HG03565 (cell line): ENCODE results near the gene SNURF.
"Not testable (repeated sequence)": the region's sequence is repeated elsewhere in the genome, so short reads cannot be mapped to it uniquely, and the experiment has no call there.

Experiments used
- ATAC-seq: cut with Tn5 transposase; IDR thresholded peaks from one replicate; pipeline ENCODE4 v1.9.1; 2021; ENCODE audit warnings: mild to moderate bottlenecking, moderate library complexity; ENCODE audit not compliant: unreplicated experiment

Gene SNURF, protein sequence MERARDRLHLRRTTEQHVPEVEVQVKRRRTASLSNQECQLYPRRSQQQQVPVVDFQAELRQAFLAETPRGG

DNA sequence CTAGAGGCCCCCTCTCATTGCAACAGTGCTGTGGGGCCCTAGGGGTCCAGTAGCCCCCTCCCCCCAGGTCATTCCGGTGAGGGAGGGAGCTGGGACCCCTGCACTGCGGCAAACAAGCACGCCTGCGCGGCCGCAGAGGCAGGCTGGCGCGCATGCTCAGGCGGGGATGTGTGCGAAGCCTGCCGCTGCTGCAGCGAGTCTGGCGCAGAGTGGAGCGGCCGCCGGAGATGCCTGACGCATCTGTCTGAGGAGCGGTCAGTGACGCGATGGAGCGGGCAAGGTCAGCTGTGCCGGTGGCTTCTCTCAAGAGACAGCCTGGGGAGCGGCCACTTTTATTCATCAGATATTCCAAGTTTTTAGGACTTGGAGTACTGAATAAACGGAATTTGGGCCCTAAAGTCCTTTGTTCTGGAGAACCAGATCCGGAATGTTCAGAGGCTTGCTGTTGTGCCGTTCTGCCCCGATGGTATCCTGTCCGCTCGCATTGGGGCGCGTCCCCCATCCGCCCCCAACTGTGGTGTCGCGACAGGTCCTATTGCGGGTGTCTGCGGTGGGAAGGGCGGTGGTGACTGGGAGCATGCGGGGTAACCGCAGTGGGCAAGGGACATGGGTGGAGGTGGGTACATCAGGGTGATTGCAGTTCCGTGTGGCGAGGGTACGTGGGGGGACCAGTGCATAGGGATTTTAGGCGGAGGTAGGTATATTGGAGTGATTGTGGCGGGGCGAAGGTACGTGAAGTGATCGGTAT lies at the start of gene SNURF, which contains the start of gene SNRPN:
Gene SNURF, plus strand, starts transcription at position 205 of the 748 bp plus-strand sequence. Its CDS starts 62 bp downstream, at position 267.
Gene SNRPN, plus strand, starts transcription at position 205 of the 748 bp plus-strand sequence. CDS start 19,467 bp downstream, outside the sequence.
- ATAC-seq = peak; percentile 74

DNA sequence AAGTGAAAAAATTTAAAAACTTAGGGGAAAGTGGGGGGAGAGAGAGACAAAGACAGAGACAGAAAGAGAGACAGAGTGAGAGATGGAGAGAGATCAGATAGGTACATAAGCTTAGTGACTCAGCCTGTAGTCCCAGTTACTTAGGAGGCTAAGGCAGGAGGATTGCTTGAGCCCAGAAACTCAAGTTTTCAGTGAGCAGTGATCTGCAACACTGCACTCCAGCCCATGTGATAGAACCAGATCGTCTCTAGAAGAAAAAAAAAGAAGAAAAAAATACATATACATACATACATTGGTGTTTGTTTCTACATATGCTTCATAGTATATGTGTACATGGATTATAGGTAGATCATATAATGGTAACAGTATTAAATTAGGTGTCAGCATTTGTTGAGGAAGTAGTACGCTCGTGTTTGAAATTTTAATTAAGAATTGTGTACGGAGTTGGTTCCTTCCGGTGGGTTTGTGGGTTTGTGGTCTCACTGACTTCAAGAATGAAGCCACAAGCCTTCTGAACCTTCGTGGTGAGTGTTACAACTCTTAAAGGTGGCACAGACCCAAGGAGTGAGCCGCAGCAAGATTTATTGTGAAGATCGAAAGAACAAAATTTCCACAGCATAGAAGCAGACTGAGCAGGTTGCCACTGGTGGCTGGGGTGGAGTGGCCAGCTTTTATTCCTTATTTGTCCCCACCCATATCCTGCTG lies 38.3 kb upstream of the SNURF start:
- no peak for ATAC-seq

DNA sequence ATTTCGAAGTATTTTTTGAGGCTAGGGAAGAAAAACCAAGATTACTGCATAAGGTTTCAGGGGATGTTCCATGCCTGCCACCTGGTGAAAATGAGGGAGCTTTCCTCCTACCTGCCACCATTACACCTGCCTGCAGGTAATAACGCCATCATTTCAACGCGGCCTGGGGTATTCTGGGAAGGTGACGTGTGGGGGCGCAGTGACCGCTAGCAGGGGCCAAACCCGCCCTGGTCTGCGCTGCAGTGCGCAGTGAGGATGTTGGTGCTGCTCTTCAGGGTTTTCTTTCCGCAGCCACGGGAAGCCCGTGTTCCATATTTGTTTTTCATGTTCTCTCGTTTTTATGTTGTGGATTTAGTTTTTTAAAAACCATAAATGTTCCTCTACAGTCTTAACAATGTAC lies 37.4 kb upstream of the SNURF start:
- ATAC-seq = no peak

DNA sequence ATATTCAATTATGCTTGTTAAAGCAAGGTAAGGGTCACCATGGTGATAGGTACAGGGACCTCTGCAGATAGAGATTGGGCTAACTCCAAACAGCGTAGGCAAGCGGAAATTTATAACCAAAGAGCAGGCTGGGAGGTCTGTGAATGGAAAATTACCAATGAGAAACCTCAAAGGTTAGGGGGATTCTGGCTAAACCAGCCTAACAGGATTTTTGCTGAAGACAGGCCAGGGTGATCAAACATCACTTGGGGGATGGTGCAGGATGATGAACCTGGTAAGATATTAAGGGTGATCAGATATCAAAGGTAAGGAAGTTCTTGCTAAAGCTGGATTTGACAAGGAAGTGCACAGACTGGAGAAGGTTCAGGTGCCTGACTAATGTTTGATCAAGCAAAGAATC lies 35.3 kb upstream of the SNURF start:
- no peak for ATAC-seq

DNA sequence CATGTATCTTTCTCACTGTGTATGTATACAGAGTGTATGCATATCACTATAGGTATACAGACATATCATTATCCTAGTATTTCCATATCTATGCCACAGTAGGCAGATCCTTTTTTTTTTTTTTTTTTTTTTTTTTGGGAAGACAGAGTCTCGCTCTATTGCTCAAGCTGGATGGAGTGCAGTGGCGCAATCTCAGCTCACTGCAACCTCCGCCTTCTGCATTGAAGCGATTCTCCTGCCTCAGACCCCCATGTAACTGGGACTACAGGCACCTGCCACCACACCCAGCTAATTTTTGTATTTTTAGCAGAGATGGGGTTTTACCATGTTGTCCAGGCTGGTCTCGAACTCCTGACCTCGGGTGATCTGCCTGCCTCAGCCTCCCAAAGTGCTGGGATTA lies 32.0 kb upstream of the SNURF start:
- ATAC-seq = not testable (repeated sequence)

DNA sequence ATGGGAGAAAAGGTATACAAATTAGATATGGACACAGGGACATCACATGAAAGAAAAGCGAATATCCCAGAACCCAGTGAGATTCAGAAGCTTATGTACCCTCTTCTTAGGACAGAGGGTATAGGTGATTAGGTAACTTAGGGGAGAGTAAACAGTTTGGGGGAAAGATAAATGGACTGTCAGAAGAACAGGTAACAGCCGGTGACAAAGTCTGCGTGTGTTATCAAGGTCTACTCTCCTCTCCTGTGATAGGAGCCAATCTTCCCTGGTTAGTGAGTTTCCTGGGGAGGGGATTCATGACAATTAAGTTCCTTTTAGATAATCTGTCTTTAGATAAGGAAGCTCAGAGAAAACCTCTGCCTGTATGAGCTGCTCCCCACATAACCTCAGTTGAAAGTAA lies 30.6 kb upstream of the SNURF start:
- no peak for ATAC-seq

DNA sequence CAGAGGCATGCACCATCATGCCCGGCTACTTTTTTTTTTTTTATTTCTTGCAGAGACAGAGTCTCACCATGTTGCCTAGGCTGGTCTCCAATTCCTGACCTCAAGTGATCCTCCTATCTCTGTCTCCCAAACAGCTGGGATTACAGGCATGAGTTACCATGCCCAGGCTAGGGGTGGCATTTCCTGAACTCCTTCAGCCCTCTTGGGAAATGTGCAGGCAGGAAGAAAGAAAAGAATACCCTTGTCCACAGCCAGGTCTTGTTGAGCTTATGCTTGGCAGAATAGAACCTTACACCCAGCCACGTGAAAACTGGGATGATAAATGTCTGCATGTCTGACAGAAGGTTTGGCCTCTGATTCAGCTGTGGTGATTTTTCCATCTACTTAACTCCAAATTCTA lies 30.2 kb upstream of the SNURF start:
- ATAC-seq = no peak

DNA sequence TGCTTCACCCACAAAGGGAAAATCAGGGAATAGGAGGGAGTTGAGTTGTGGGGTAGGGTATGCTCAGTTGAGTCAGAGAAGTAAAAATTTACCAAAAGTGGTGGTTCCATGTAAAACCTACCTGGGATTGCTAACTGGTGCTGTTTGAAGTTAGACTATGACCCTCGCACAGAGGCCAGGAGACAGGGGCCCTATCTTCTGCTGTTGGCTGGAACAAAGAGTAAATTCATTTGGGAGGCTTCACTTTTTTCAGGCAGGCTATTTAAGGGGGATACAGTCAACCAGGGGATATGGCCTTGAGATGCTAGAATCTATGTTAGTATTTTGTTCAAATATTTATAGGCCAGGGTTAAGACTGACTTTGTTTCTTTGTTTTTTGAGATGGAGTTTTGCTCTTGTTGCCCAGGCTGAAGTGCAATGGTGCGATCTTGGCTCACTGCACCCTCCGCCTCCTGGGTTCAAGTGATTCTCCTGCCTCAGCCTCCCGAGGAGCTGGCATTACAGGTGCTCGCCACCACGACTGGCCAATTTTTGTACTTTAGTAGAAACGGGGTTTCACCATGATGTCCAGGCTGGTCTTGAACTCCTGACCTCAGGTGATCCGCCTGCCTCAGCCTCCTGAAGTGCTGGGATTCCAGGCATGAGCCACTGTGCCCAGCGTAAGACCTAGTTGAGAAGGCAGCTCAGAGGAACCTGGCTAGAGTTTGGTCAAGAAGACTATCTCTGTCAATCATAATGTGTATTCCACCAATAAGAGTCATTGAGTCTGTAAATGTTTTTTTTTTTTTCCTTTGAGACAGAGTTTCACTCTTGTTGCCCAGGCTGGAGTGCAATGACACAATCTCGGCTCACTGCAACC lies 22.7 kb upstream of the SNURF start:
- not testable (repeated sequence) for ATAC-seq

DNA sequence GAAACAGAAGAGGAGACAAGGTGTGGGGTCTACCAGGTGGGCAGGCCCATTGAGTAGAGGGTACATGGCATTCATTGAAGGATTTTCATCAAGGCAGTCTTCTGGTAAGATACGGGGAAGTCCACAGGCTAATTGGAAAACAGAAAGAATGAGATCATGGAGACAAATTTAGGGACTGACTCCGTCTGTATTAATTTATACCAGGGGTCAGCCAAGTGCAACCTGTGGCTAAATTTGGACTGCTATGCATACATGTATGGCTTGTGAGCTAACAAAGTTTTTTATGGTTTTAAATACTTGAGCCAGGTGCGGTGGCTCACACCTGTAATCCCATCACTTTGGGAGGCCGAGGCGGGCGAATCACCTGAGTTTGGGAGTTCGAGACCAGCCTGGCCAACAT lies 21.1 kb upstream of the SNURF start:
- ATAC-seq = no peak

DNA sequence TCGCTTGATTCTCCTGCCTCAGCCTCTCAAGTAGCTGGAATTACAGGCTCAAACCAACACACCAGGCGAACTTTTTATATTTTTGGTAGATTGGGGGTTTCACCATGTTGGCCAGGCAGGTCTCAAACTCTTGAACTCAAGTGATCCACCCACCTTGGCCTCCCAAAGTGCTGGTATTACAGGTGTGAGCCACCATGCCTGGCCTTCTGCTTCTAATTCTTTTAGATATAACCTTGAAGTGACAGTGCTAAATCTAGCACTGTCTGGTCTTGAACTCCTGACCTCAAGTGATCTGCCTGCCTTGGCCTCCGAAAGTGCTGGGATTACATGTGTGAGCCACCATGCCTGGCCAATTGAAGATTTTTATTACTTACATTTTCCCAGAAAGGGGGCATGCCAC lies 16.6 kb upstream of the SNURF start:
- ATAC-seq = not testable (repeated sequence)

DNA sequence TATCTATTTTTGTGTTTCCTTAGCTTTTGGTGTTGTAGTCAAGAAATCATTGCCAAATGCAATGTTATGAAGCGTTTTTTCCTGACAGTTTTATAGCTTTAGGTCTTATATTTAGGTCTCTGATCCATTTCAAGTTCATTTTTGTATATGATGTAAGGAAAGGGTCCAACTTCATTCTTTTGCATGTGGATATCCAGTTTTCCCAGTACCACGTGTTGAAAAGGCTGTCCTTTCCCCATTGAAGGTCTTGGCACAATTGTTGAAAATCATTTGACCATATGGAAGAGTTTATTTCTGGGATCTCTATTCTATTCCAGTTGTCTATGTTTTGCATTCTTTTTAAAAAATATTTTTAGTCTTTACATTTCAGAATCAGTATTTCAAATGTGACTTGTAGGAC lies 14.6 kb upstream of the SNURF start:
- ATAC-seq = no peak

DNA sequence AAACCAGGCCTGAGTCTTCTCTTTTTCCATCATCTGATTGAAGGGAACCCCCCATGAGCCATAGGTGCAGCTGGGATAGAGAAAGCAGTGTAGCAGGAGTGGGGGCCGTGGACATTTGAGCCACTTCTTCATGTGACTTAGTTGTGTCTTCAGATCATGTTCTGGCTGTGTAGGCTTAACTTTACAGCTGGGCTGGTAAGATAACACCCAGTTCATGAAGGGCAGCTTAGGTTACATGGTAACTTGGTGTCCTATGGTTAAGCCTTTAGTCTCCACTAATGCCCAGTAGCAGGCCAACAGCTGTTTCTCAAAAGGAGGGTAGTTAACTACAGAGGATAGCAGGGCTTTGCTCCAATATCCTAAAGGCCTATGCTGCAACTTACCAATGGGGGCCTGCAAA lies 11.4 kb upstream of the SNURF start:
- no peak for ATAC-seq

DNA sequence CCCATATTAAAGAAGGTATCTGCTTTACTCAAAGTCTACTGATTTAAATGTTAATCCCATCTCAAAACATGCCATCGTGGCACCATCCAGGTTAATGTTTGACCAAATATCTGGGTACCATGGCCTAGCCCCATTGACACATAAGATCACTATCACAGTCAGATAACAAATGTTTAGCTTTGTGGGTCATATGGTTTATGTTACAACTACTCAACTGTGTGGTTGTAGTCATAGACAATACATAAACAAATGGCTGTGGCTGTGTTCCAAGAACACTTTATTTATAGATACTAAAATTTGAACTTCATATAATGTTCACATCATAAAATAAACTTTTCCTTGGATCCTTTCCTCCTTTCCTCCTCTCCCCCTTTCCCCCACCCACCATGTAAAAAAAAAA lies 9.8 kb upstream of the SNURF start:
- ATAC-seq = no peak

DNA sequence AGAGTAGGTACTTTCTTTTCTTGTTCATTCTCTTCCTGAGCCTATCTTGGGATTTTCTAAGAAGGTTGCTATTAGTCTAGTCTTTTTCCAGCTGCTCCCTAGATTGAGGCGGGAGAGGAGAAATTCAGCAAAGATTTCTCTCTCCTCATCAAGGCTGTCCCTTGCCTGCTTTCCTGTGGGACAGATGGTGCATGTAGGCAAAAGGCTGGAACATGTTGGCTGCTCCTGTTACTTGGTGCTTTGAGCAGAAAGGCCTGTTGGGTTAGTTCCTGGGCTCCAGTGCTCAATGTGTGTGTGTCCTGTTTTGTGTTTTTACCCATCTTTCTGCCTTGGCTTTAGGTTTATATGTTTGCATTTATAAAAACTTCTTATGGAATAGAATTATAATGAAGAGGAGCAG lies 9.1 kb upstream of the SNURF start:
- ATAC-seq = no peak

DNA sequence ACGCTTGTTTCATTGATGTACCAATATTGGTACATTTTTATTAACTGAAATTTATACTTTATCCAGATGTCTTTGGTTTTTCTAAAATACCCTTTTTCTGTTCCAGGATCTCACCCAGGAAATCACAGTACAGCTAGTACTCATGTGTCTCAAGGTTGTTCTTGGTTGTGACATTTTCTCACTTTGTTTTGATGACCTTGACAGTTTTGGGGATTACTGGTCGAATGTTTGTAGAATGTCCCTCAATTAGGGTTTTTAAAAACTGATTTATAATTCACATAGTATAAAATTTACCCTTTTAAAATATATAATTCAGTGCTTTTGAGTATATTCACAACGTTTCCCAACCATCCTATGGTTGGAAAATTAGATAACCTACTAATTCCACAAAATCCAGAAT lies 6.3 kb upstream of the SNURF start:
- no peak for ATAC-seq

DNA sequence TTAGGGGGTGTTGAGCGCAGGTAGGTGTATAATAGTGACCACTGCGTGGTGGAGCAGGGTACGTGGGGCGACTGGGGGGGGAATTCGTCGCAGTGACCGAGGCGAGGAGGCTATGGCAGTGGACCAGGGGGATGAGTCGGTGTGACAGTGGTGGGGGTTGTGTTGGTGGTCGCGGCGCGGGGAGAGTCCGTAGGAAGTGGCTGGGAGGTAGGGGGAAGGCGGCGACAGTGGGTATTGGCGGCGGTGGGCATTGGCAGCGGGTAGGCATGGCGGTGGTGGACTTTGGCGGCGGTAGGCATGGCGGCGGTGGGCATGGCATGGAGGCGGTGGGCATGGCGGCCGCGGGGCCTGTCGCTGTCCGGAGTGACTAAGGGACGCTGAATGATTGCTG lies 739 bp downstream of the SNURF start:
- ATAC-seq = no peak

DNA sequence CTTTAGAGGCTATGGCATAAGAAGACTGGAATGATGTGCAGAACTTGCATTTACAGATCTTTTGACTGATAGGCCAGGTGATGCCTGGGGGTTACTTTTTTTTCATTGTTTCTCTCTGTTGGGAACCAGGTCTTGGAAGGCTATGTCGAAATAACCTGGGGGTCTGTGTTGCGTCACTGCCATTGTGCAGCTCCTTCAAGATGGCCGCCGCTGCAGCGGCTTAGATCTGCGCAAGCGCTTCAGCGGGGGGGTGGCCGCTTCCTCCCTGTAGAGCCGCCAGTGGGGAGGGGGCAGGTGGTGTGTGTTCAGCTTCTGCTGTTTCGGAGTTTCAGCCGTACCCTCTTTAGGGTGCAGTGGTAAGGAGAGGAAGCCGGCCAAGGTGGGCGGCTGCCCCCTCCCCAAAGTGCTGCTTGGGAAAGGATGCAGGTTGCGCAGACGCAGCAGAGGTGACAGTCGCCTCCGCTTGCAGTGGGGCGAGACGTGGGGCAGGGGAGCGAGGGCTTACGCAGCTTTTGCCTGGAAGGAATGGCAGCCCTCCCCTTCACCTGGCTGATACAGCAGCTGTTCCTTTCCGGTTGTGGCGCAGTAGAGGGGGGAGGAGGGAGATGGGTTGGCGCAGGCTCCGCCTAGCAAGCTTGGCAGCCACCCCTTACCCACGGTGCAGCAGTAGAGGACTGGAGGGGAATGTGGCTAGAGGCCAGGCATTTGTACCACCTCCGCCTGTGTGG lies 1.5 kb downstream of the SNURF start:
- peak; percentile 58 for ATAC-seq

DNA sequence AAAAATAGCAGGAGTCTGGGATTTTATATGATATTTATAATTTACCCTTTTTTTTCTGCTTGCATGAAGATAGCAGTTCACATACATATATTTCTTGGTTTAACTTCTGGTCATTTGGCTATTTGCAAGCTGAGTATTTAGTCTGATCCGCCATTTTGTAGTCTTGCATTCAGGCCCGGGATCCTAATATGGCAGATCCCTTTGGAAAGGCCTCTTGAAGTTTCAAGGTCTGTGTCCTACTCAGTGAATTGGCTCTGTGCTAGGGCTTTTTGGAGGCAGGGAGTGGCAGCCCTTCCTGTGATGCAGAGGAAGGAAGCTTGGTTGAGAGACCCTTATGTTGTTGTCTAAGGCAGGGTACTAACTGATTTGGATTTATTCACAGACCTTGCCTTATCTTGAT lies 2.9 kb downstream of the SNURF start:
- ATAC-seq = no peak

DNA sequence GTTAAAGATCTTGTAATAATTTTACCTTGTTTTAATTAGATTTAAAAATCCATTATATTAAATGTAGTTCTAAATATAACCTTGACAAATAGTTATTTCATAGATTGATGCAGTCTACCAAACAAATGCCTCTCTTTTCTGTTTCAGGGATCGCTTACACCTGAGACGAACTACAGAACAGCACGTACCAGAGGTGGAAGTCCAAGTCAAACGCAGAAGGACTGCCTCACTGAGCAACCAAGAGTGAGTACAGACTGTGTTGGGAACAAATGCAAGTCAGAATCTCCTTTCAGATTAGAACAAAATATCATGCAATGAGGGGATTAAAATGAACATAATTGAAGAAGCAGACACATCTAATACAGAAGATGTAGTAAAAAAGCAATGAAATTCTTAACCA lies 7.2 kb downstream of the SNURF start:
- no peak for ATAC-seq

DNA sequence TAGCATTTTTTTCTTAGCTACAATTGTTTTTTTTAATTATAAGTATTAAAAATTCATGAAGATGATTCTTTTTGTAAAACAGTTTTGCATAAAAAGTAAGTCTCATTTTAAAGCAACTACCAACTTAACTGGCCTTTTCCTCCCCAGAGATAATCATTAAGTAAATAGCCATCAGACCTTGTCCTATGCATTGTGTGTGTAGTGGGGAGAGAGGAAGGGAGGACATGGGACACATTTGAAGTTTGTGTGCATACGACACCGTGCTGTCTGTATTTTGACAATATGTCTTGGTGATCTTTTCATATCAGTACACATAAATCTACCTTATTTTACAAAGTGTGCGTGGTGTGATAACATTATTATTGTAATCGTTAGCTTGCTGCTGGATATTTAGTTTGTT lies 8.1 kb downstream of the SNURF start:
- ATAC-seq = no peak
